OCI-LY7 (cell line): Measurements from ENCODE around the gene RNF26. TPM values are rescaled to one million over a fixed set of nuclear protein-coding genes. Genes with fewer than 3 reads are reported as not detected.

Experiments
- BruUV-seq: library from RNA; stranded (reverse); fragments of 400-500 nt; replicated peaks from 2 replicates; lab custom pipeline; 2021; lab: Mats Ljungman, UMichigan
- CTCF ChIA-PET: fragments of 300-600 bp; sonication (Branson Sonifier 250); formaldehyde crosslinking; loops from one replicate; lab custom pipeline; 2022; ENCODE audit warnings: antibody characterized with exemption; ENCODE audit not compliant: unreplicated experiment; lab: Charles Lee
- POLR2A ChIA-PET: fragments of 300-600 bp; sonication (Branson Sonifier 250); formaldehyde crosslinking; loops from one replicate; lab custom pipeline; 2022; ENCODE audit warnings: antibody characterized with exemption; lab: Charles Lee
- DNase-seq: peaks from one replicate; pipeline ENCODE4 v3.0.0-alpha.2; 2015; ENCODE audit warnings: low spot score
- H2AFZ ChIP-seq: fragments of 200-600 bp; sonication (generic), shearing (Covaris generic); 2 replicates; pipeline ENCODE4 v1.6.1; 2014; ENCODE audit warnings: mild to moderate bottlenecking, antibody characterized with exemption, low read length, moderate library complexity
- H3K27ac ChIP-seq: fragments of 200-600 bp; sonication (generic); 2 replicates; pipeline ENCODE4 v1.5.1; 2014; ENCODE audit warnings: mixed run types, low read depth, mild to moderate bottlenecking, moderate library complexity, low read length, inconsistent platforms; ENCODE audit not compliant: poor library complexity, severe bottlenecking
- H3K36me3 ChIP-seq: fragments of 200-600 bp; sonication (generic); 2 replicates; pipeline ENCODE4 v1.6.1; 2014; ENCODE audit warnings: mild to moderate bottlenecking, antibody characterized with exemption, low read length, moderate library complexity, mixed read lengths; ENCODE audit not compliant: insufficient read depth
- H3K4me1 ChIP-seq: fragments of 200-600 bp; sonication (generic); 2 replicates; pipeline ENCODE4 v1.5.1; 2014; ENCODE audit warnings: mild to moderate bottlenecking, low read length; ENCODE audit not compliant: insufficient read depth, poor library complexity, severe bottlenecking
- H3K4me2 ChIP-seq: fragments of 200-600 bp; sonication (generic); 2 replicates; pipeline ENCODE4 v1.6.1; 2014; ENCODE audit warnings: mild to moderate bottlenecking, low read length
- H3K4me3 ChIP-seq: fragments of 200-600 bp; sonication (generic); 2 replicates; pipeline ENCODE4 v1.5.1; 2014; ENCODE audit warnings: mild to moderate bottlenecking, low read depth, low read length; ENCODE audit not compliant: poor library complexity, severe bottlenecking
- H3K79me2 ChIP-seq: fragments of 200-600 bp; sonication (generic); 2 replicates; pipeline ENCODE4 v1.6.1; 2016; ENCODE audit warnings: low read depth, mild to moderate bottlenecking, low read length, moderate library complexity, mixed read lengths; ENCODE audit not compliant: insufficient read depth
- H3K9me2 ChIP-seq: fragments of 200-600 bp; sonication (generic); 2 replicates; pipeline ENCODE4 v1.6.1; 2016; ENCODE audit warnings: mild to moderate bottlenecking, low read length, mixed read lengths; ENCODE audit not compliant: insufficient read depth
- H3K9me3 ChIP-seq: fragments of 200-600 bp; sonication (generic); 2 replicates; pipeline ENCODE4 v1.6.1; 2014; ENCODE audit warnings: mild to moderate bottlenecking, mixed run types, low read length, mixed read lengths
- H4K20me1 ChIP-seq: fragments of 200-600 bp; sonication (generic); 2 replicates; pipeline ENCODE4 v1.6.1; 2014; ENCODE audit warnings: mild to moderate bottlenecking, antibody characterized with exemption, low read length, moderate library complexity, mixed read lengths; ENCODE audit not compliant: insufficient read depth
- EZH2phosphoT487 ChIP-seq: fragments of 200-600 bp; sonication (generic); IDR thresholded peaks from 2 replicates; pipeline ENCODE4 v1.6.1; 2018; ENCODE audit warnings: low read depth, borderline replicate concordance, mild to moderate bottlenecking, mixed run types, antibody characterized with exemption, low read length, moderate library complexity, mixed read lengths
- intact Hi-C: fragments of 100-400 bp; cut with micrococcal nuclease; formaldehyde crosslinking; loops from one replicate; pipeline ENCODE4 v1.10.0; 2022; ENCODE audit not compliant: unreplicated experiment
- total RNA-seq, 2 experiments: library from RNA; depleted of rRNA in 1 of 2; stranded (reverse); fragments of >200 nt in 1 of 2; shearing (Covaris generic) in 1 of 2; gene quantifications; 2 replicates each; pipeline ENCODE4 v1.2.3, GENCODE V29; 2014 to 2022
- TF ChIP-seq, protein P1 (sequence below): fragments of 200-600 bp; sonication (generic); conservative IDR thresholded peaks from 2 replicates; pipeline ENCODE4 v1.5.1; 2014; ENCODE audit warnings: mild to moderate bottlenecking, antibody characterized with exemption, low read length, moderate library complexity, mixed read lengths

The RNF26 gene
- total RNA-seq, 2 experiments from 2014 or later, result 13.9 to 52.5 TPM

DNA sequence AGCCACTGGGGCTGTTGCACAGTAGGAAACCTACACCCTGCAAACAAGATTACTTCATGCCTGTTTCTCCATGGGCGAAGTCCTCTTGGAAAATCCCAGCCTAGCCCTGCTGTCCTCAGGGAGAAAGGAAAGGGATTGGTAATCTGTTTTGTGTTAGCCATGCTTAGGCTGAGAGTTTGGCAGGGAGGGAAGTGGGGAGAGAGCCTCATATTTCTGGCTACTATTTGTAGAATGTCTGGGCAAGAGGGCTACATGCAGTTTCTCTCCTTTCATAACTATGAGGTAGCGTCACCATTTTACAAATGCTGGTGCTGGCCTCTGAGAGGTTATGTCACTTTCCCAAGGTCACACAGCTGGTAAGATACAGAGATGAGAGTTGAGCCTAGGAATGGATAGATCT lies 12.9 kb downstream of the RNF26 start:
- Histone ChIP-seq H3K4me2 (no peak overlapping the region), H3K4me1 (no peaks in the 10 kb centered on the region), H3K9me2 (no peaks in the 10 kb centered on the region), H3K79me2 (no peaks in the 10 kb centered on the region), H3K9me3 (no peaks in the 10 kb centered on the region), H3K36me3 (no peaks in the 10 kb centered on the region), H4K20me1 (no peaks in the 10 kb centered on the region), H3K4me3 (no peak overlapping the region), H3K27ac (no peak overlapping the region), H2AFZ (no peak overlapping the region)
- ChIA-PET CTCF (no interaction called here), POLR2A (no interaction called here)
- no peak for DNase-seq
- TF ChIP-seq EZH2phosphoT487, result no peak
- TF ChIP-seq, protein P1, sequence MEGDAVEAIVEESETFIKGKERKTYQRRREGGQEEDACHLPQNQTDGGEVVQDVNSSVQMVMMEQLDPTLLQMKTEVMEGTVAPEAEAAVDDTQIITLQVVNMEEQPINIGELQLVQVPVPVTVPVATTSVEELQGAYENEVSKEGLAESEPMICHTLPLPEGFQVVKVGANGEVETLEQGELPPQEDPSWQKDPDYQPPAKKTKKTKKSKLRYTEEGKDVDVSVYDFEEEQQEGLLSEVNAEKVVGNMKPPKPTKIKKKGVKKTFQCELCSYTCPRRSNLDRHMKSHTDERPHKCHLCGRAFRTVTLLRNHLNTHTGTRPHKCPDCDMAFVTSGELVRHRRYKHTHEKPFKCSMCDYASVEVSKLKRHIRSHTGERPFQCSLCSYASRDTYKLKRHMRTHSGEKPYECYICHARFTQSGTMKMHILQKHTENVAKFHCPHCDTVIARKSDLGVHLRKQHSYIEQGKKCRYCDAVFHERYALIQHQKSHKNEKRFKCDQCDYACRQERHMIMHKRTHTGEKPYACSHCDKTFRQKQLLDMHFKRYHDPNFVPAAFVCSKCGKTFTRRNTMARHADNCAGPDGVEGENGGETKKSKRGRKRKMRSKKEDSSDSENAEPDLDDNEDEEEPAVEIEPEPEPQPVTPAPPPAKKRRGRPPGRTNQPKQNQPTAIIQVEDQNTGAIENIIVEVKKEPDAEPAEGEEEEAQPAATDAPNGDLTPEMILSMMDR, result no peak
- intact Hi-C loops, result no loop called here
- no TSS peak for BruUV-seq

DNA sequence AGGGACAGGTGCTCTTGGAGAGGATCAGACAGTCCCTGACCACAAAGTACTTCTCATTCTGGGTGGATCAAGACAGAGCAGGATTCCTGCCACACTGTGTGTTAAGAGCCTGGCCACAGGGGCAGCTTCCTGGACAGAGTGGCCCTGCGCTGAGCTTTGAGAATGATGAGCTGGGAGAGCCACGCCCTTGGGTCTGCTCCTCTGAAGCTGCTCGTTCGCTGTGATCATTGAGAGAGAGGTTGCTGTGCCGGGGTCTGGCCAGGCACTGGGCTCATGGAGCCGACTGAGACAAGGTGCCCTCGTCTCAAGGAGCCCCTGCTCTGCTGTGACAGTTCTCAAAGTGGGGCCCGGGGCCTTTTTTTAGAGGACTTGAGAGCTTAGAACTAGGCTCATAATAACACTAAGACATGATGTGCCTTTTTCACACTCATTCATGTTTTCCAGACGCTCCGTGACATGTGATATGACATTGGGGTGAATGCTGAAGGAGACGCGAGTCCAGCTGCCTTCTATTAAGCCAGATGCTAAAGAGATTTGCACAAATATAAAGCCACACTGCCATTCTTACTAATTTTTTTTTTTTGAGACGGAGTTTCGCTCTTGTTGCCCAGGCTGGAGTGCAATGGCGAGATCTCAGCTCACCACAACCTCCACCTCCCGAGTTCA lies 13.7 kb downstream of the RNF26 start:
- intact Hi-C loops, result no loop called here
- ChIA-PET POLR2A (no interaction called here), CTCF (no interaction called here)
- Histone ChIP-seq H3K9me2 (no peaks in the 10 kb centered on the region), H3K4me2 (no peak overlapping the region), H3K4me3 (no peak overlapping the region), H3K79me2 (no peaks in the 10 kb centered on the region), H3K27ac (no peak overlapping the region), H3K4me1 (no peaks in the 10 kb centered on the region), H3K9me3 (no peaks in the 10 kb centered on the region), H3K36me3 (no peaks in the 10 kb centered on the region), H4K20me1 (no peaks in the 10 kb centered on the region), H2AFZ (no peak overlapping the region)
- DNase-seq, result no peak
- TF ChIP-seq EZH2phosphoT487, result no peak
- TF ChIP-seq, protein P1, result no peak
- BruUV-seq, result no TSS peak

DNA sequence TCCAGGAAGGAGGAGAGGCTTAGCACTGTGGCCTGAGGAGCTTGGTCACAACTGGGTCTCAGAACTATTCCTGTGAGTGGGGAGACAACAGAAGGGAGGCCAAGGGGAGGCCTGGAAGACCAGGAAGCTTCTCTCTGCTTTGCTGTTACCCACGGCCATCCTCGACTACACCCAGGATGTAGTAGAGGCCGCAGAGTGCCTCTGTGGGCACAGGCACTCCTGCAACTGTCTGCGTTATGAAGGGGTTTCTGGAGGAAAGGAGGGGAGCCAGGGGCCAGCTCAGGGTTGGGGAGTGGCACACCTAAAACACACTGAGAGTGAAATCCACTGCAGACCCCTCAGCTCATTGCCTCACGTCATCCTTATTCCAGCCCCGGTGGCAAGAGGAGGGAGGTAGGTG lies 16.0 kb downstream of the RNF26 start:
- Histone ChIP-seq H3K27ac (no peak overlapping the region), H3K4me2 (no peak overlapping the region), H3K4me1 (no peaks in the 10 kb centered on the region), H3K36me3 (peaks cover 11% of the 10 kb centered on the region; the same call in 1 of the 2 replicates), H3K9me2 (no peaks in the 10 kb centered on the region), H3K79me2 (no peaks in the 10 kb centered on the region), H3K4me3 (no peak overlapping the region), H2AFZ (no peak overlapping the region), H3K9me3 (no peaks in the 10 kb centered on the region), H4K20me1 (no peaks in the 10 kb centered on the region)
- intact Hi-C loops, result no loop called here
- no peak for DNase-seq
- ChIA-PET CTCF (interaction anchor here (0.5 to 1.1 kb wide), 3 partner anchors 10 to 364 kb away, joined by 3 to 6 read pairs (median 3); partner anchors contain the start of gene C1QTNF5), POLR2A (interaction anchor here (0.7 kb wide), 1 partner anchor 31 kb away, joined by 4 read pairs; no protein-coding TSS in a partner anchor)
- BruUV-seq, result no TSS peak
- TF ChIP-seq, protein P1, result no peak
- no peak for TF ChIP-seq EZH2phosphoT487
